HCT116 (cell line): ENCODE measurements around the gene RBM4B.

Experiments used
- ELF1 ChIP-seq: IDR thresholded peaks from 2 replicates; pipeline ENCODE4 v1.6.1; 2012; ENCODE audit warnings: low read depth, borderline replicate concordance
- MAX ChIP-seq: IDR thresholded peaks from 2 replicates; pipeline ENCODE4 v1.6.1; 2012
- POLR2A ChIP-seq: IDR thresholded peaks from 2 replicates; pipeline ENCODE4 v1.7.0; 2011; ENCODE audit warnings: borderline replicate concordance; ENCODE audit not compliant: insufficient read depth, insufficient read length; ENCODE audit errors: extremely low read depth
- POLR2AphosphoS5 ChIP-seq: IDR thresholded peaks from 2 replicates; pipeline ENCODE4 v1.6.1; 2011; ENCODE audit warnings: mild to moderate bottlenecking, low read depth, low read length, moderate library complexity
- TF ChIP-seq, protein P1 (sequence below), 3 experiments: fragments of 200-600 bp in 1 of 3; sonication (generic) in 1 of 3; IDR thresholded peaks in 2 of 3; conservative IDR thresholded peaks in 1 of 3; 2 replicates each; pipeline ENCODE4 v1.5.1; 2012 to 2017; ENCODE audit warnings: low read depth in 2 of 3, low read length in 2 of 3, antibody characterized with exemption in 1 of 3, borderline replicate concordance in 1 of 3, control low read depth in 1 of 3, mild to moderate bottlenecking in 1 of 3, mixed read lengths in 1 of 3, mixed run types in 1 of 3, moderate library complexity in 1 of 3; ENCODE audit not compliant: insufficient read depth in 1 of 3
- TF ChIP-seq, protein P2 (sequence below): IDR thresholded peaks from 2 replicates; pipeline ENCODE4 v1.6.1; 2012; ENCODE audit warnings: low read depth

DNA sequence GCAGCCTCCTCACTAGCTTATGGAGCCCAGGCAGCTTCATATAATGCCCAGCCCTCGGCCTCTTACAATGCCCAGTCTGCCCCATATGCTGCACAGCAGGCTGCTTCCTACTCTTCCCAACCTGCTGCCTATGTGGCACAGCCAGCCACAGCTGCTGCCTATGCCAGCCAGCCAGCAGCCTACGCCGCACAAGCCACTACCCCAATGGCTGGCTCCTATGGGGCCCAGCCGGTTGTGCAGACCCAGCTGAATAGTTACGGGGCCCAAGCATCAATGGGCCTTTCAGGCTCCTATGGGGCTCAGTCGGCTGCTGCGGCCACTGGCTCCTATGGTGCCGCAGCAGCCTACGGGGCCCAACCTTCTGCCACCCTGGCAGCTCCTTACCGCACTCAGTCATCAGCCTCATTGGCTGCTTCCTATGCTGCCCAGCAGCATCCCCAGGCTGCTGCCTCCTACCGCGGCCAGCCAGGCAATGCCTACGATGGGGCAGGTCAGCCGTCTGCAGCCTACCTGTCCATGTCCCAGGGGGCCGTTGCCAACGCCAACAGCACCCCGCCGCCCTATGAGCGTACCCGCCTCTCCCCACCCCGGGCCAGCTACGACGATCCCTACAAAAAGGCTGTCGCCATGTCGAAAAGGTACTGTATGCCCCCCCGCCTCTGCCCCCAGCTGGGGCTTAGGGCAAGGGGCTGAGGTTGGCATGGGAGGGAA, 52.5 kb downstream of the RBM4B start:
- TF ChIP-seq, protein P1, sequence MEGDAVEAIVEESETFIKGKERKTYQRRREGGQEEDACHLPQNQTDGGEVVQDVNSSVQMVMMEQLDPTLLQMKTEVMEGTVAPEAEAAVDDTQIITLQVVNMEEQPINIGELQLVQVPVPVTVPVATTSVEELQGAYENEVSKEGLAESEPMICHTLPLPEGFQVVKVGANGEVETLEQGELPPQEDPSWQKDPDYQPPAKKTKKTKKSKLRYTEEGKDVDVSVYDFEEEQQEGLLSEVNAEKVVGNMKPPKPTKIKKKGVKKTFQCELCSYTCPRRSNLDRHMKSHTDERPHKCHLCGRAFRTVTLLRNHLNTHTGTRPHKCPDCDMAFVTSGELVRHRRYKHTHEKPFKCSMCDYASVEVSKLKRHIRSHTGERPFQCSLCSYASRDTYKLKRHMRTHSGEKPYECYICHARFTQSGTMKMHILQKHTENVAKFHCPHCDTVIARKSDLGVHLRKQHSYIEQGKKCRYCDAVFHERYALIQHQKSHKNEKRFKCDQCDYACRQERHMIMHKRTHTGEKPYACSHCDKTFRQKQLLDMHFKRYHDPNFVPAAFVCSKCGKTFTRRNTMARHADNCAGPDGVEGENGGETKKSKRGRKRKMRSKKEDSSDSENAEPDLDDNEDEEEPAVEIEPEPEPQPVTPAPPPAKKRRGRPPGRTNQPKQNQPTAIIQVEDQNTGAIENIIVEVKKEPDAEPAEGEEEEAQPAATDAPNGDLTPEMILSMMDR (IDR thresholded peaks at IDR 0.05 in 2 of 3, conservative IDR thresholded peaks at IDR 0.05 in 1 of 3; ENCODE audit: borderline replicate concordance in 1 of 3, insufficient read depth in 1 of 3, low read depth in 2 of 3, low read length in 2 of 3): no peak
- TF ChIP-seq MAX (no peak), POLR2A (no peak), POLR2AphosphoS5 (no peak), ELF1 (no peak)
- TF ChIP-seq, protein P2, sequence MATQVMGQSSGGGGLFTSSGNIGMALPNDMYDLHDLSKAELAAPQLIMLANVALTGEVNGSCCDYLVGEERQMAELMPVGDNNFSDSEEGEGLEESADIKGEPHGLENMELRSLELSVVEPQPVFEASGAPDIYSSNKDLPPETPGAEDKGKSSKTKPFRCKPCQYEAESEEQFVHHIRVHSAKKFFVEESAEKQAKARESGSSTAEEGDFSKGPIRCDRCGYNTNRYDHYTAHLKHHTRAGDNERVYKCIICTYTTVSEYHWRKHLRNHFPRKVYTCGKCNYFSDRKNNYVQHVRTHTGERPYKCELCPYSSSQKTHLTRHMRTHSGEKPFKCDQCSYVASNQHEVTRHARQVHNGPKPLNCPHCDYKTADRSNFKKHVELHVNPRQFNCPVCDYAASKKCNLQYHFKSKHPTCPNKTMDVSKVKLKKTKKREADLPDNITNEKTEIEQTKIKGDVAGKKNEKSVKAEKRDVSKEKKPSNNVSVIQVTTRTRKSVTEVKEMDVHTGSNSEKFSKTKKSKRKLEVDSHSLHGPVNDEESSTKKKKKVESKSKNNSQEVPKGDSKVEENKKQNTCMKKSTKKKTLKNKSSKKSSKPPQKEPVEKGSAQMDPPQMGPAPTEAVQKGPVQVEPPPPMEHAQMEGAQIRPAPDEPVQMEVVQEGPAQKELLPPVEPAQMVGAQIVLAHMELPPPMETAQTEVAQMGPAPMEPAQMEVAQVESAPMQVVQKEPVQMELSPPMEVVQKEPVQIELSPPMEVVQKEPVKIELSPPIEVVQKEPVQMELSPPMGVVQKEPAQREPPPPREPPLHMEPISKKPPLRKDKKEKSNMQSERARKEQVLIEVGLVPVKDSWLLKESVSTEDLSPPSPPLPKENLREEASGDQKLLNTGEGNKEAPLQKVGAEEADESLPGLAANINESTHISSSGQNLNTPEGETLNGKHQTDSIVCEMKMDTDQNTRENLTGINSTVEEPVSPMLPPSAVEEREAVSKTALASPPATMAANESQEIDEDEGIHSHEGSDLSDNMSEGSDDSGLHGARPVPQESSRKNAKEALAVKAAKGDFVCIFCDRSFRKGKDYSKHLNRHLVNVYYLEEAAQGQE: no peak
